ENCODE measurements around the gene PHEX. TPM values are rescaled to one million over a fixed set of nuclear protein-coding genes. Genes with fewer than 3 reads are reported as not detected.

The PHEX gene
- total RNA-seq, 4 donors from 2014 or later: 0.05 TPM; not detected in 3

DNA sequence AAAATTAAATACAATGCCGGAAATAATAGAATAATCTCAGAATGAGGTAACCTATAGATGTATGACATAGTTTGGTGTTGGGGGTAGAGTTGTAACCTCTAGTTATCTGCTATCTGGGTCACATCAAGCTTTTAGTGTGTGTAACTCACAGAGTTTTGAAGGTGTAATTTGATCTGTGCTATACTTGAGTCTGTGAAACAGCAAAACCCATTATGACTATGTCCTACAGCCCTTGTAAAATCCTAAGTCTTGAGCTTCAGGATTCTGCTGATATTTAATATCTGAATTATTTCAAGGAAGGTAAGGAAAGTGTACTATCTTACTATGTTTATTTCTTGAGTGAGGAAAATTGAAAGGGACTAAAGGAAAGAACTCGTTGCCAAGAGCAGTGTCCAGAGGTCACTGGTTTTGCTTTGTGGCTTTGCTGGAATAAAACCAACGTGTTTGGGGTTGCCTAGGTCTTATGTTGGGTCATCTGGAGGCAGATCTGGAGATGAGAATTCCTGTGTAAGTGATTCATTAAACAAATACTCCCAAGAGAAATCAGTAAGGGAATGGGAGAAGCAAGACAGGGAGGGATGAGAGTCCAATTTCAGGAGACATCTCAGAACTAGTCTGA lies 132.8 kb downstream of the PHEX start:
- Histone ChIP-seq H3K4me1 (no peaks in the 10 kb centered on the region), H3K36me3 (no peaks in the 10 kb centered on the region), H3K27me3 (no peaks in the 10 kb centered on the region), H3K27ac (no peak overlapping the region), H3K9me3 (no peaks in the 10 kb centered on the region), H3K4me3 (no peak overlapping the region)
- intact Hi-C loops (cut with DNase I; ENCODE audit: low total_unique reads) (no loop called here), in situ Hi-C loops (cut with MboI; ENCODE audit: low sequenced_read_pairs in 4 of 4) (no loop called here)
- no peak for TF ChIP-seq POLR2A (IDR thresholded peaks at IDR 0.05)
- TF ChIP-seq, protein P1, sequence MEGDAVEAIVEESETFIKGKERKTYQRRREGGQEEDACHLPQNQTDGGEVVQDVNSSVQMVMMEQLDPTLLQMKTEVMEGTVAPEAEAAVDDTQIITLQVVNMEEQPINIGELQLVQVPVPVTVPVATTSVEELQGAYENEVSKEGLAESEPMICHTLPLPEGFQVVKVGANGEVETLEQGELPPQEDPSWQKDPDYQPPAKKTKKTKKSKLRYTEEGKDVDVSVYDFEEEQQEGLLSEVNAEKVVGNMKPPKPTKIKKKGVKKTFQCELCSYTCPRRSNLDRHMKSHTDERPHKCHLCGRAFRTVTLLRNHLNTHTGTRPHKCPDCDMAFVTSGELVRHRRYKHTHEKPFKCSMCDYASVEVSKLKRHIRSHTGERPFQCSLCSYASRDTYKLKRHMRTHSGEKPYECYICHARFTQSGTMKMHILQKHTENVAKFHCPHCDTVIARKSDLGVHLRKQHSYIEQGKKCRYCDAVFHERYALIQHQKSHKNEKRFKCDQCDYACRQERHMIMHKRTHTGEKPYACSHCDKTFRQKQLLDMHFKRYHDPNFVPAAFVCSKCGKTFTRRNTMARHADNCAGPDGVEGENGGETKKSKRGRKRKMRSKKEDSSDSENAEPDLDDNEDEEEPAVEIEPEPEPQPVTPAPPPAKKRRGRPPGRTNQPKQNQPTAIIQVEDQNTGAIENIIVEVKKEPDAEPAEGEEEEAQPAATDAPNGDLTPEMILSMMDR (IDR thresholded peaks at IDR 0.05 in 4 of 5, conservative IDR thresholded peaks at IDR 0.05 in 1 of 5): no peak
- no peak for DNase-seq
- ATAC-seq: no peak

GRCh38 chrX:22165732-22166457 lies 133.8 kb downstream of the PHEX start:
- Histone ChIP-seq H3K9me3 (no peaks in the 10 kb centered on the region), H3K27ac (no peak overlapping the region), H3K4me3 (no peak overlapping the region), H3K4me1 (no peaks in the 10 kb centered on the region), H3K27me3 (no peaks in the 10 kb centered on the region), H3K36me3 (no peaks in the 10 kb centered on the region)
- ATAC-seq (no peak), DNase-seq (no peak)
- no peak for TF ChIP-seq POLR2A (IDR thresholded peaks at IDR 0.05)
- TF ChIP-seq, protein P1 (IDR thresholded peaks at IDR 0.05 in 4 of 5, conservative IDR thresholded peaks at IDR 0.05 in 1 of 5): no peak
- intact Hi-C loops (cut with DNase I; ENCODE audit: low total_unique reads): no loop called here
- in situ Hi-C loops (cut with MboI; ENCODE audit: low sequenced_read_pairs in 4 of 4): no loop called here

- no peaks in the 10 kb centered on the region for H3K27me3 ChIP-seq
- H3K36me3 ChIP-seq: no peaks in the 10 kb centered on the region
- intact Hi-C loops (cut with DNase I; ENCODE audit: low total_unique reads) (no loop called here), in situ Hi-C loops (cut with MboI; ENCODE audit: low sequenced_read_pairs in 4 of 4) (no loop called here)
- no peak overlapping the region for H3K27ac ChIP-seq
- no peaks in the 10 kb centered on the region for H3K9me3 ChIP-seq
- no peak for TF ChIP-seq POLR2A (IDR thresholded peaks at IDR 0.05)
- TF ChIP-seq, protein P1 (IDR thresholded peaks at IDR 0.05 in 4 of 5, conservative IDR thresholded peaks at IDR 0.05 in 1 of 5): no peak
- H3K4me1 ChIP-seq: no peaks in the 10 kb centered on the region
- H3K4me3 ChIP-seq: no peak overlapping the region
- no peak for DNase-seq
- no peak for ATAC-seq
These were observed 139.3 kb downstream of the PHEX start for GRCh38 chrX:22171287-22172060.

GRCh38 chrX:22173966-22174365 lies 141.8 kb downstream of the PHEX start:
- in situ Hi-C loops (cut with MboI; ENCODE audit: low sequenced_read_pairs in 4 of 4) (no loop called here), intact Hi-C loops (cut with DNase I; ENCODE audit: low total_unique reads) (no loop called here)
- H3K4me1 ChIP-seq: no peaks in the 10 kb centered on the region
- no peaks in the 10 kb centered on the region for H3K9me3 ChIP-seq
- DNase-seq: no peak
- no peaks in the 10 kb centered on the region for H3K36me3 ChIP-seq
- ATAC-seq: no peak
- no peak overlapping the region for H3K27ac ChIP-seq
- TF ChIP-seq POLR2A (IDR thresholded peaks at IDR 0.05): no peak
- TF ChIP-seq, protein P1 (IDR thresholded peaks at IDR 0.05 in 4 of 5, conservative IDR thresholded peaks at IDR 0.05 in 1 of 5): no peak
- H3K27me3 ChIP-seq: no peaks in the 10 kb centered on the region
- no peak overlapping the region for H3K4me3 ChIP-seq

All from gastrocnemius medialis (tissue), 4 donors.